Panc1 (cell line): ENCODE data around the gene KRTAP10-6. TPM values are rescaled to one million over a fixed set of nuclear protein-coding genes. Genes with fewer than 3 reads are reported as not detected.

Experiments
- ATAC-seq: fragments of 200-7000 bp; cut with Tn5 transposase; 2 replicates; pipeline ENCODE4 v1.9.1; 2020; ENCODE audit warnings: mild to moderate bottlenecking, moderate library complexity
- BruUV-seq: library from RNA; stranded (reverse); fragments of 400-500 nt; replicated peaks from 2 replicates; lab custom pipeline; 2021; lab: Mats Ljungman, UMichigan
- CTCF ChIA-PET: fragments of 300-600 bp; sonication (Branson Sonifier 250); formaldehyde crosslinking; loops from one replicate; lab custom pipeline; 2022; ENCODE audit warnings: antibody characterized with exemption; lab: Charles Lee
- POLR2A ChIA-PET: fragments of 300-600 bp; sonication (Branson Sonifier 250); formaldehyde crosslinking; loops from one replicate; lab custom pipeline; 2022; ENCODE audit warnings: antibody characterized with exemption; lab: Charles Lee
- DNase-seq: peaks from one replicate; pipeline ENCODE4 v3.0.0-alpha.2; 2010; ENCODE audit warnings: low read depth, low spot score
- H3K27ac ChIP-seq: 2 replicates; pipeline ENCODE4 v1.5.1; 2011; ENCODE audit warnings: mild to moderate bottlenecking, low read length, inconsistent platforms
- H3K27me3 ChIP-seq: fragments of 200-500 bp; sonication (Bioruptor generic); 2 replicates; pipeline ENCODE4 v1.6.0; 2014; ENCODE audit warnings: low read length, inconsistent platforms; ENCODE audit not compliant: control insufficient read depth, insufficient read depth
- H3K36me3 ChIP-seq: fragments of 200-500 bp; sonication (Bioruptor generic); 2 replicates; pipeline ENCODE4 v1.5.1; 2014; ENCODE audit warnings: inconsistent platforms, mild to moderate bottlenecking, low read length, moderate library complexity; ENCODE audit not compliant: control insufficient read depth, insufficient read depth
- H3K4me1 ChIP-seq: 2 replicates; pipeline ENCODE4 v1.5.1; 2011; ENCODE audit warnings: inconsistent platforms, mild to moderate bottlenecking, low read length, moderate library complexity; ENCODE audit not compliant: control insufficient read depth, insufficient read depth
- H3K4me3 ChIP-seq, 2 experiments: 2 replicates each; pipeline ENCODE4 v1.5.1; 2011 to 2012; ENCODE audit warnings: low read depth in 2 of 2, low read length in 2 of 2, mild to moderate bottlenecking in 2 of 2, inconsistent platforms in 1 of 2, moderate library complexity in 1 of 2
- H3K9me3 ChIP-seq: fragments of 200-500 bp; sonication (Bioruptor generic); 2 replicates; pipeline ENCODE4 v1.5.1; 2014; ENCODE audit warnings: low read depth, mild to moderate bottlenecking, inconsistent platforms, low read length, moderate library complexity; ENCODE audit not compliant: control insufficient read depth, insufficient read depth
- CTCF ChIP-seq: fragments of 450-650 bp; IDR thresholded peaks from 2 replicates; pipeline ENCODE4 v1.5.1; 2017; ENCODE audit warnings: mild to moderate bottlenecking
- POLR2AphosphoS5 ChIP-seq: IDR thresholded peaks from 2 replicates; pipeline ENCODE4 v1.6.1; 2012; ENCODE audit warnings: mild to moderate bottlenecking, low read depth, low read length, moderate library complexity
- REST ChIP-seq, 2 experiments: IDR thresholded peaks; 2 replicates each; pipeline ENCODE4 v1.6.1; 2011 to 2012; ENCODE audit warnings: low read depth in 2 of 2, control low read depth in 1 of 2, low read length in 1 of 2, mild to moderate bottlenecking in 1 of 2, moderate library complexity in 1 of 2; ENCODE audit not compliant: insufficient read depth in 1 of 2
- SIN3A ChIP-seq: IDR thresholded peaks from 2 replicates; pipeline ENCODE4 v1.6.1; 2012; ENCODE audit warnings: low read depth, mild to moderate bottlenecking, low read length, moderate library complexity, borderline replicate concordance; ENCODE audit not compliant: insufficient read depth
- TCF7L2 ChIP-seq: IDR thresholded peaks from 2 replicates; pipeline ENCODE4 v1.6.1; 2011; ENCODE audit warnings: mild to moderate bottlenecking, low read depth, low read length, inconsistent platforms
- in situ Hi-C: cut with HindIII; loops from 2 replicates; pipeline ENCODE4 v1.10.0; 2016; ENCODE audit warnings: low sequenced_read_pairs, low pct_unique_long_range_greater_than_20kb
- intact Hi-C: fragments of 100-400 bp; cut with micrococcal nuclease; formaldehyde crosslinking; loops from one replicate; pipeline ENCODE4 v1.10.0; 2022; ENCODE audit not compliant: unreplicated experiment
- total RNA-seq: library from RNA; stranded (reverse); gene quantifications from one replicate; pipeline ENCODE4 v1.2.1, GENCODE V29; 2021; ENCODE audit not compliant: unreplicated experiment

Gene KRTAP10-6
- total RNA-seq, 1 experiment from 2014 or later: not detected

- ChIA-PET CTCF (no interaction called here), POLR2A (no interaction called here)
- in situ Hi-C loops (no loop called here), intact Hi-C loops (no loop called here)
- H3K27me3 ChIP-seq: no peaks in the 10 kb centered on the region
- DNase-seq (no peak), ATAC-seq (no peak)
- no peaks in the 10 kb centered on the region for H3K36me3 ChIP-seq
- no peak overlapping the region for H3K4me3 ChIP-seq
- no peak overlapping the region for H3K27ac ChIP-seq
- peaks cover 3% of the 10 kb centered on the region; the same call in 1 of the 2 replicates for H3K9me3 ChIP-seq
- no peak for TF ChIP-seq CTCF
- no peaks in the 10 kb centered on the region; the same call in 1 of the 2 replicates for H3K4me1 ChIP-seq
- no TSS peak for BruUV-seq
Observed at GRCh38 chr21:44606495-44606894, 14.2 kb upstream of the KRTAP10-6 start.

- ChIA-PET CTCF (no interaction called here), POLR2A (no interaction called here)
- Histone ChIP-seq H3K36me3 (no peaks in the 10 kb centered on the region), H3K4me1 (no peaks in the 10 kb centered on the region; the same call in 1 of the 2 replicates), H3K9me3 (no peaks in the 10 kb centered on the region), H3K4me3 (no peak overlapping the region), H3K27ac (no peak overlapping the region), H3K27me3 (no peaks in the 10 kb centered on the region)
- TF ChIP-seq TCF7L2: no peak
- no peak for TF ChIP-seq REST (IDR thresholded peaks at IDR 0.05; ENCODE audit: insufficient read depth in 1 of 2, low read depth in 2 of 2, low read length in 1 of 2)
- no peak for TF ChIP-seq POLR2AphosphoS5
- TF ChIP-seq SIN3A: no peak
- no peak for TF ChIP-seq CTCF
- intact Hi-C loops: no loop called here
- DNase-seq (no peak), ATAC-seq (no peak)
- in situ Hi-C loops: no loop called here
- no TSS peak for BruUV-seq
Observed at GRCh38 chr21:44603911-44604310, 11.6 kb upstream of the KRTAP10-6 start.
